Activated CD4-positive, alpha-beta memory T cell treated with anti-CD3 and anti-CD28 coated beads for 36 hours (primary cell): Measurements from ENCODE around the gene SLCO3A1. TPM values are rescaled to one million over a fixed set of nuclear protein-coding genes. Genes with fewer than 3 reads are reported as not detected.

Source experiments
- CTCF ChIA-PET: fragments of 350-600 bp; sonication (Branson Sonifier 250); formaldehyde crosslinking; loops from one replicate; lab custom pipeline; 2021; ENCODE audit warnings: antibody characterized with exemption, inconsistent platforms; lab: Charles Lee
- POLR2A ChIA-PET: fragments of 350-600 bp; sonication (Branson Sonifier 250); formaldehyde crosslinking; loops from one replicate; lab custom pipeline; 2021; ENCODE audit warnings: antibody characterized with exemption; lab: Charles Lee
- DNase-seq: peaks from one replicate; pipeline ENCODE4 v3.0.0-alpha.2; 2020
- H3K27ac Mint-ChIP-seq: one replicate; pipeline ENCODE4 v1.8.0; 2021; ENCODE audit warnings: mixed read lengths
- H3K27me3 Mint-ChIP-seq: one replicate; pipeline ENCODE4 v1.8.0; 2021; ENCODE audit warnings: mixed read lengths
- H3K36me3 Mint-ChIP-seq: one replicate; pipeline ENCODE4 v1.8.0; 2021; ENCODE audit warnings: mixed read lengths
- H3K4me1 Mint-ChIP-seq: one replicate; pipeline ENCODE4 v1.8.0; 2021; ENCODE audit warnings: low read depth, mixed read lengths
- H3K4me3 Mint-ChIP-seq: one replicate; pipeline ENCODE4 v1.8.0; 2021; ENCODE audit warnings: mild to moderate bottlenecking, mixed read lengths
- H3K9me3 Mint-ChIP-seq: one replicate; pipeline ENCODE4 v1.8.0; 2021; ENCODE audit warnings: mixed read lengths
- intact Hi-C: fragments of 100-400 bp; cut with micrococcal nuclease; formaldehyde crosslinking; loops from one replicate; pipeline ENCODE4 v1.15.1; 2023
- total RNA-seq, 2 experiments: library from RNA; stranded (reverse); gene quantifications; one replicate each; pipeline ENCODE4 v1.2.3, GENCODE V29; 2021

SLCO3A1 gene
- total RNA-seq, 2 experiments from 2014 or later: 10.8 to 12.7 TPM

DNA sequence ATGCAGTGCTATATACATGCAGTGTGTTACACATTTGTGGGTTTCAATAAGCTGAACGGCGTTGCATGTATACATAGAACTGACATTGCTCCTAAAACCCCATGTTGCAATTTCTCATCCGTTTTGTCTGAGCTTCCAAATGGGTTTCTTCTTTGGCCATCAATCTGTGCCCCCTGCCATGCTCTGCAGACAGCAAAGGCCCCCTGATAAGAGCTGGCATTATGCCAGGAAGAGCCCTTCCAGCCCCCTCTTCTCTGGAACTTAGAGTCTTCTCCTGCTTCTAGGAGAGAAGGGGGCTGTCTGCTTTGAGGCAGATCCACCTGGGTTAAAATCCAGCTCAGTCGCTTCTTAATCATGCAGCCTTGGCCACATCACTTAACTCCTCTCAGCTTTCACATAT lies 254.0 kb downstream of the SLCO3A1 start:
- POLR2A ChIA-PET: no interaction called here
- Mint-ChIP-seq H3K27ac (no peak overlapping the region), H3K4me3 (no peak overlapping the region), H3K4me1 (peaks cover 4% of the 10 kb centered on the region), H3K9me3 (no peaks in the 10 kb centered on the region), H3K36me3 (peaks cover 3% of the 10 kb centered on the region), H3K27me3 (no peaks in the 10 kb centered on the region)
- intact Hi-C loops: no loop called here
- no peak for DNase-seq
- CTCF ChIA-PET: interaction anchor here (1.0 to 1.9 kb wide), 2 partner anchors 10 to 29 kb away, joined by 4 to 10 read pairs; no protein-coding TSS in a partner anchor

DNA sequence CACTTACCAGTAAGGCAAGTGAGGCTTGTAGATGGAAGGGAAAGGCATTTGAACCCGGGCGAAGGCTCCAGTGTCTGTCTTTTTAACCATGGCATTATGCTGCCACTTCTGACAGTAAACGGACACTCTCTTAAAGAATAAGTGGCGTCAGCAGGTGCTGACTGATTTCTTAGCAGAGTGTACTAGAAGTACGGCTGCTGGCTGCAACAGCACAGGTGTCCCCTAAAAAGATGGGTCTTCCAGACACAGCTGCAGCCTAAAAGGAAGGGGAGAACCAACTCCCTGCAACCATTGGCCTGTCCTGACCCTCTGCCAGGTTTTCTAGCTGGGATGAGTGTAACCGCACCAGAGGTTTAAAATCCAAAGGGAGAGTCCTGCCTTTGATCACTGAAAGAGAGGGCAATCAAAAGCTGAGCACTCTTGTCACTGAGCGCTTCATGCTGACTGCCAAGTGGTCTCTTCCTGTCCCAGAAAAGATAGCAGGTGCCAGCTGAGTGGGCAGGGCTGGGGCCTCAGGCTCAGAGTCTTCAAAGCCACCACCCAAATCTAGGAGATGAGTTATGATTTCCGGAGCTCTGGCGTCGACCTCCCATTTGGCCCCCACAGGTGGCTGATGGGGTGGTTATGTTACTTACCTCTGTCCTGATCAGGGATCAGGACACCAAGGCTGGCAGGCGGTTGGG lies 255.8 kb downstream of the SLCO3A1 start:
- Mint-ChIP-seq H3K9me3 (no peaks in the 10 kb centered on the region), H3K4me3 (no peak overlapping the region), H3K27me3 (no peaks in the 10 kb centered on the region), H3K27ac (no peak overlapping the region), H3K4me1 (peaks cover 4% of the 10 kb centered on the region), H3K36me3 (peaks cover 3% of the 10 kb centered on the region)
- DNase-seq: no peak
- ChIA-PET POLR2A (no interaction called here), CTCF (no interaction called here)
- intact Hi-C loops: no loop called here

DNA sequence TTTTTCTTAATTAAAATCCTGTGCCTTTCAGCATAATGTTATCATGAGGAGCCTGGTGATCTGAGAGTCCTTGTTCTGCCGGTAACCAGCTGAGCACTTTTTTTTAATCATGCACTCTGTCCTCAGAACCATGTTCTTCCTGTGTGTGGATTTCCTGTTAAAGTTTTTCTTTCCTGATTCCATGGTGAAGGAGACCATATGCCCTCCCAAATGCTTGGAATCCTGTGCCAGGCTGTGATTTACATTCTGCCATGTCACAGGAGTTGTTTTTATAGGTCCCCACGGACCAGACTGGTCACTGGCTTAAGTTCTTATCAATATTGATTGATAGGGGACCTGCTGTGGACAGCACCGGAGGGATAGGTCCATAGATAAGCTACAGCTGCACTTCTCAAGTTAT lies 257.8 kb downstream of the SLCO3A1 start:
- peaks cover 4% of the 10 kb centered on the region for H3K4me1 Mint-ChIP-seq
- no peaks in the 10 kb centered on the region for H3K27me3 Mint-ChIP-seq
- no peak overlapping the region for H3K4me3 Mint-ChIP-seq
- intact Hi-C loops: no loop called here
- CTCF ChIA-PET: no interaction called here
- no peaks in the 10 kb centered on the region for H3K36me3 Mint-ChIP-seq
- POLR2A ChIA-PET: no interaction called here
- H3K9me3 Mint-ChIP-seq: no peaks in the 10 kb centered on the region
- no peak overlapping the region for H3K27ac Mint-ChIP-seq
- no peak for DNase-seq

DNA sequence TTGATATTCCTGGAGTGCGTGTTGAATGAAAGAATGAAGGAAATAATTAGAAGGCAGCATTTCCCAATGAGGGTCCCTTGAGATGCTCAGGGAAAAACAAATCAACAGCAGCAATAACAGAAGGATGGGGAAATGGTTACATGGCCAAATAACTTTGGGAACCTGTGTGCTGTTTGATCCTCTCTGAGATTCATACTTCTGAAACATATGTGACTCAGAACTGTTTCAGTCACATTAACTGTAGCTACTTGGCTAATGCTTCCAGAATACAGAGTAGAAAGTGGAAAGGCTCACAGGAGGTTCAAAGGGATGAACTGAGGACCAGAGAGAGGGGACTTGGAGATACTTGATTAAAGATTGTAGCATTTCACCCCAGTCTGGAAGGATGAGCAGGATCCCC lies 258.2 kb downstream of the SLCO3A1 start:
- no peaks in the 10 kb centered on the region for H3K27me3 Mint-ChIP-seq
- H3K4me3 Mint-ChIP-seq: no peak overlapping the region
- intact Hi-C loops: no loop called here
- peaks cover 4% of the 10 kb centered on the region for H3K4me1 Mint-ChIP-seq
- no peaks in the 10 kb centered on the region for H3K9me3 Mint-ChIP-seq
- H3K36me3 Mint-ChIP-seq: no peaks in the 10 kb centered on the region
- CTCF ChIA-PET: no interaction called here
- DNase-seq: no peak
- H3K27ac Mint-ChIP-seq: no peak overlapping the region
- POLR2A ChIA-PET: no interaction called here

DNA sequence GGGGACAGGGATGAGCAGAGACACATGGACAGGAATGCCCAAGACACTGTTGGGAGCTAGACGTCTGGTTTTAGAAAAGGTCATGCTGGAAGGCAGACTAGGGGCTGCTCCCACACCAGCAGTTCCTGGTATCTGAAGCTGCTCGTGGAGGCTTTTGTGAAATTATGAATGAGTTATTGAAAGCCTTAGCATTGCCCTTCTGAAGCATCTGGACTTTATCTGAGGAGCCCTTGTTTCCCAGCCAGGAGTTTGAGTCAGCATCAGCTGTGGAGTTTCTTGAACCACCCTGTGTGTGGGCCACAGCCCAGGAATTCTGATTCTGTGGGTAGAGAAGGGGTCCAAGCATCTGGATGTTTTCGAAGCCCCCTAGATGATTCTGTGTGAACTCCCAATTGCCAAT lies 258.7 kb downstream of the SLCO3A1 start:
- CTCF ChIA-PET: no interaction called here
- Mint-ChIP-seq H3K9me3 (no peaks in the 10 kb centered on the region), H3K4me1 (peaks cover 4% of the 10 kb centered on the region), H3K27ac (no peak overlapping the region), H3K27me3 (no peaks in the 10 kb centered on the region), H3K4me3 (no peak overlapping the region), H3K36me3 (no peaks in the 10 kb centered on the region)
- POLR2A ChIA-PET: no interaction called here
- no peak for DNase-seq
- intact Hi-C loops: no loop called here

DNA sequence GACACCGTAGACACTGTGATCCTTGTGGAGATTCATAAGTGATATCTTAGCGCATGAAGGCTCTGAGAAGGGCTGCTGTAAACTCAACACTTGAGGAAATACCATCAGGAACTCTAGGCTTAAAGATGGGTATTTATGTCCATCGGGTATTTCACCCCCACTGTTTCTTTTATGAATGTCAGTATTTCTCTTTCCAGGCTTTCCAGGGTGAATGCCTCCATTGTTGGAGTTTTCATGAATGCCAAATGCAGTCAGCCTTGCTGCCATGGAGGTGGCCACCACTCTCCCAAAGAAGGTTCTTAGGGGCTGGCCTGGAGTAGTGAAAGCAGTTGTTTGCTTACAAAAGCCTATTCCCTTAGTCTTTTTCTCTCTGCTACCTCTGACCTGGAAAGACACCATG lies 259.2 kb downstream of the SLCO3A1 start:
- H3K4me3 Mint-ChIP-seq: no peak overlapping the region
- no peak for DNase-seq
- ChIA-PET CTCF (no interaction called here), POLR2A (no interaction called here)
- intact Hi-C loops: no loop called here
- H3K9me3 Mint-ChIP-seq: no peaks in the 10 kb centered on the region
- no peaks in the 10 kb centered on the region for H3K36me3 Mint-ChIP-seq
- no peaks in the 10 kb centered on the region for H3K27me3 Mint-ChIP-seq
- H3K4me1 Mint-ChIP-seq: peaks cover 4% of the 10 kb centered on the region
- no peak overlapping the region for H3K27ac Mint-ChIP-seq

DNA sequence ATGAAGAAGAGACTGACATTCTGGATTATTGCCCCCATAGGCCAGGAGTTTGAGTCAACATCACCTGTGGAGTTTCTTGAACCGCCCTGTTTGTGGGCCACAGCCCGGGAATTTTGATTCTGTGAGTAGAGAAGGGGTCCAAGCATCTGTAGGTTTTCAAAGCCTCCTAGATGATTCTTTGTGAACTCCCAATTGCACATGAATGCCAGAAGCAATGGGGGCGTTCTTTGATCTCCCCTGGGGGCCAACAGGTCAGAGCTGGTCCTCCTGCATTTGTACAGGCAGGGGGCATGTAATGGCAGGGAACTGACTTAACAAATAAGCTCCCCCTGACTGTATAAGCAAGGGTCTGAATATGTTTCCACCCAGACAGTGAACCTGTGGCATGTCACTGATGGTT lies 260.3 kb downstream of the SLCO3A1 start:
- DNase-seq: no peak
- CTCF ChIA-PET: interaction anchor here (1.6 kb wide), 1 partner anchor 17 kb away, joined by 7 read pairs; no protein-coding TSS in a partner anchor

DNA sequence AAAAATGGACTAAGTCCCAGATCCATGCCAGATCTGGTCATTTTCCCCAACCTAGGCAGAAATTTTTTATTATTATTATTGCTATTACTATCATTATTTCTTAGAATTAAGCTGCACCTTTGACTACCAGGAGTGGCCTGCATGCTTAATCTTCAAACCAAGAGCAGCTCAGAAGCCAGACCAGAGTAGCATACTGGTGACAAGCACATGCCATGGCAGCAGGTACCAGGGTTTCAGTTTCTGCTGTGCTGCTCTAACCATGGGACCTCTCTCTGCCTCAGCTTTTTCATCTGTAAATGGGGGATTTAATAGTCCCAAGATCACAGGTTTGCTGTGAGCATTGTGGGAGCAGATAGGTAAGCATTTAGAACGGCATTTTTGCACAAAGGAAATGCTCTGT lies 262.3 kb downstream of the SLCO3A1 start:
- POLR2A ChIA-PET: no interaction called here
- no peaks in the 10 kb centered on the region for H3K4me1 Mint-ChIP-seq
- CTCF ChIA-PET: no interaction called here
- H3K4me3 Mint-ChIP-seq: no peak overlapping the region
- no peaks in the 10 kb centered on the region for H3K9me3 Mint-ChIP-seq
- no peak overlapping the region for H3K27ac Mint-ChIP-seq
- DNase-seq: no peak
- H3K36me3 Mint-ChIP-seq: peaks cover 4% of the 10 kb centered on the region
- intact Hi-C loops: no loop called here
- no peaks in the 10 kb centered on the region for H3K27me3 Mint-ChIP-seq

More for the DNA sequence above, 260.3 kb downstream of the SLCO3A1 start:
- no peaks in the 10 kb centered on the region for H3K27me3 Mint-ChIP-seq
- POLR2A ChIA-PET: no interaction called here
- H3K4me3 Mint-ChIP-seq: no peak overlapping the region
- H3K27ac Mint-ChIP-seq: no peak overlapping the region
- H3K9me3 Mint-ChIP-seq: no peaks in the 10 kb centered on the region
- intact Hi-C loops: no loop called here
- H3K4me1 Mint-ChIP-seq: peaks cover 2% of the 10 kb centered on the region
- H3K36me3 Mint-ChIP-seq: no peaks in the 10 kb centered on the region

DNA sequence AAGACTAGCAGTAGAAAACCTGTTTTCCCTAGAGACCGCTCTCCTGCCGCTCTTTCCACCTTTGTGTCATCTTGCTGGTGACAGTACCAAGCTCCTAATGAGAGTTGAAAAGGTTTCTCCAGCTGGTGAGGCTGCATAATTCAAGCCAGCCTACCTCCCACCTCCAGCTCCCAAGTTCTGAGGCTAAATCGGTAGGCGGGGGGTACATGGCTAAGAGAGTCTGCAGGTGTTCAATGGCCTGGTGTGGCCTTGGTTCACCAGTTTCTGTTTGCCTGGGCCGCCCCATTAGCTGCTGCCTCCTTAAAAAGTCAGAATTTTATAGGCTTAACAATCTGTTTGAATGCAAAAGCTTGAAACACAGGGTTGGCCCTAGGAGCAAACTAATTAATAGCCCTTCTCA lies 262.8 kb downstream of the SLCO3A1 start:
- intact Hi-C loops: no loop called here
- Mint-ChIP-seq H3K4me1 (no peaks in the 10 kb centered on the region), H3K9me3 (no peaks in the 10 kb centered on the region), H3K27ac (no peak overlapping the region), H3K4me3 (no peak overlapping the region), H3K36me3 (peaks cover 9% of the 10 kb centered on the region), H3K27me3 (no peaks in the 10 kb centered on the region)
- DNase-seq: no peak
- ChIA-PET POLR2A (no interaction called here), CTCF (no interaction called here)

DNA sequence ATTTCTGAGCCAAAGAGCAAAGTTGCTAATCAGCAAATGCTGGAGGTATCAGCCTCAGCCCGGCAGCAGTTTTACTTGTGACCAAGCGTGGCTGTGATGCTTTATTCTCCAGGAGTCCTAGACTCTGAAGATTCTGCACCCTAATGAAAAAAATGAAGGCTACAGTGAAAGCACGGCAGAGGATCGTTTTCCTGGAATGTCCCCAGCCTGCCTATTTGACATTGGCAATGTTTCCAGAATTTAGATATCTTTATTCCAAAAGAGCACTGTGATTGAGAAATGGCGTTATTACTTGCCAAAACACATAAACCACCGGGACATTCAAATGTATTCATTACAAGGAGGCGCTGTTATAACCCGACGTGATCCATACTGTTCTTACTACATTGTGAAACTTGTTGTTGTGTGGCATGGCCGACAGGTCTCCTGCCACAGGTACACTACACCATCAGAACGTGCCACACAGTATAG lies 263.8 kb downstream of the SLCO3A1 start:
- H3K36me3 Mint-ChIP-seq: peaks cover 18% of the 10 kb centered on the region

DNA sequence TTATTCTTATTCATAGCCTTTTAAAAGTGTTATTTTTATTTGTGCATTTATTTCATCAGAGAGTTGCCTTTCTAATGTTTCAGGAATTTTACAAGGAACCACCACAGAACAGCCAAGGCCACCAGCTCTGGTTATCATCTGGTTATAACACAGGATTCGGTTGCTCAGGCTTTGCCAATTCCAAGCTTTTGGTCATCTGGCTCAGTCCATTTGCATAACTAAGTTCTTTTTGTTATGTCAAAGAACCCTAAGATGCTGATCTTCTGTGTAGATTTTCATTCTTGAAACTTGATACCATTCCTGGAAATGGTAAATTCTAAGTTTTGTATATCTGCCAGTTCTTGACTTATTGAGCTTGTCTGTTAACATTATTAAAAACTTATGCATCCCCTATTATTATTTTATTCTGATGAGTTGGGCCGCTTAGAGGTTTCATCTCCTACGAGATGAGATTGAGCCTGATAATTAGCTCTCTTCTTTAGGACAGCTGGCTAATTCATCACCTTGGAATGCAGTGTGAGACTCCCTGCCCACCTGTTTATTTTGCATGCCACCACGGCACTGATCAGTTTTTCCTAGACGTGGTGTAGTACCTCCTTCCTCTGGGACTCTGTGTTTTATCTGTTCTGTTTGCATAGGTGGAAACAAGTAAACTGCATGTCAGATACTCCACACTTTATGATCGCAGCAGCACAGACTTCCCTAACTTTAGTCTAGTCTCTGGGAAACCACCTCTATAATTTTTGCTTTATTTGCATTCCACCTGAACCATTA lies 264.8 kb downstream of the SLCO3A1 start:
- ChIA-PET CTCF (no interaction called here), POLR2A (no interaction called here)
- intact Hi-C loops: no loop called here
- H3K9me3 Mint-ChIP-seq: no peaks in the 10 kb centered on the region
- no peak for DNase-seq
- peaks cover 6% of the 10 kb centered on the region for H3K4me1 Mint-ChIP-seq
- no peak overlapping the region for H3K27ac Mint-ChIP-seq
- H3K36me3 Mint-ChIP-seq: peaks cover 25% of the 10 kb centered on the region
- H3K27me3 Mint-ChIP-seq: no peaks in the 10 kb centered on the region
- H3K4me3 Mint-ChIP-seq: no peak overlapping the region

More for the DNA sequence above, 263.8 kb downstream of the SLCO3A1 start:
- Mint-ChIP-seq H3K4me1 (peaks cover 6% of the 10 kb centered on the region), H3K27me3 (no peaks in the 10 kb centered on the region), H3K9me3 (no peaks in the 10 kb centered on the region), H3K27ac (no peak overlapping the region), H3K4me3 (no peak overlapping the region)
- POLR2A ChIA-PET: no interaction called here
- intact Hi-C loops: no loop called here
- CTCF ChIA-PET: no interaction called here
- no peak for DNase-seq

DNA sequence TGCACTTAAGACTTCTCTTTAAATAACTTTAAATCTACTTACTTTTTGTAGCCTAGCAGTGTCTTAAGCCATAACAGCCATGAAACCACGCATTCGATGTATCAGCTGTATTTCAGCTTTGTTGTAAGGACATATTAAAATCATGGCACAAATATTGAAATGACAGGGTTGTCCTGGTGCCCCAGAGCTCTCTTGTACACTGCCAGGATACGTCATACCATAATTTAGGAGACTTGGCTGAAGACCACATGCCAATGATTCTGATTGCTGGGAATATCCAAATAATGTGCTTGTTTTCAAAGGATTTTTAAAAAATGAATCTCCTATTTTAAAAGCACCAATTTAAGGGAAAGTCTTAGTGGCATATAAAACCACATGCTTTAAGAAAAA lies 265.4 kb downstream of the SLCO3A1 start:
- Mint-ChIP-seq H3K9me3 (no peaks in the 10 kb centered on the region), H3K27ac (no peak overlapping the region), H3K4me3 (no peak overlapping the region), H3K27me3 (no peaks in the 10 kb centered on the region), H3K4me1 (peaks cover 6% of the 10 kb centered on the region), H3K36me3 (peaks cover 30% of the 10 kb centered on the region)
- intact Hi-C loops: no loop called here
- CTCF ChIA-PET: no interaction called here
- POLR2A ChIA-PET: no interaction called here
- DNase-seq: no peak
